ENCODE data around the gene PLEKHG4B.
A peak's percentile ranks its signal among the peaks of the same experiment; 100 is the strongest.

The PLEKHG4B gene

DNA sequence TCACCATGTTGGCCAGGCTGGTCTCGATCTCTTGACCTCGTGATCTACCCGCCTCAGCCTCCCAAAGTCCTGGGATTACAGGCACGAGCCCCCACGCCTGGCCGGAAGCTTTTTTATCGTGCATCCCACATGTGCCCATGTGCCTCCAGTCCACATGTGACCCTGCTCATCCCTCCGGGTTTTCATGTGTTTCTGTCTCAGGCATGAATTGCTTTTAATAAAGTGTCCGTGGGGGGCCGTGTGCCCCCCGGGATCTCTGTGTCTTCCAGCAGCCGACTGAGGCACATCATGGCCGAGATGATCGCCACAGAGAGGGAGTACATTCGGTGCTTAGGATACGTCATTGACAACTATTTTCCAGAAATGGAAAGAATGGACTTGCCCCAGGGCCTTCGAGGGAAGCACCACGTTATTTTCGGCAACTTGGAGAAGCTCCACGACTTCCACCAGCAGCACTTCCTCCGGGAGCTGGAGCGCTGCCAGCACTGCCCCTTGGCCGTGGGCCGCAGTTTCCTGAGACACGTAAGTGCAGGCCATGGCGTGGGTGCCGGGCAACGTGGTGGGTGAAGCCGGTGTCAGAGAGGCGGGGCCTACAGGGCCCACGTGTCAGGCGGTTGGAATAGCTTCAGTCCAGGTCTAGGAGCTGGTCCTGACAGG is 77.2 kb downstream of the PLEKHG4B start:
- no peak for DNase-seq (ENCODE audit: low spot score)

GRCh38 chr5:169728-170094 is 77.7 kb downstream of the PLEKHG4B start:
- DNase-seq (ENCODE audit: low spot score), result no peak

DNA sequence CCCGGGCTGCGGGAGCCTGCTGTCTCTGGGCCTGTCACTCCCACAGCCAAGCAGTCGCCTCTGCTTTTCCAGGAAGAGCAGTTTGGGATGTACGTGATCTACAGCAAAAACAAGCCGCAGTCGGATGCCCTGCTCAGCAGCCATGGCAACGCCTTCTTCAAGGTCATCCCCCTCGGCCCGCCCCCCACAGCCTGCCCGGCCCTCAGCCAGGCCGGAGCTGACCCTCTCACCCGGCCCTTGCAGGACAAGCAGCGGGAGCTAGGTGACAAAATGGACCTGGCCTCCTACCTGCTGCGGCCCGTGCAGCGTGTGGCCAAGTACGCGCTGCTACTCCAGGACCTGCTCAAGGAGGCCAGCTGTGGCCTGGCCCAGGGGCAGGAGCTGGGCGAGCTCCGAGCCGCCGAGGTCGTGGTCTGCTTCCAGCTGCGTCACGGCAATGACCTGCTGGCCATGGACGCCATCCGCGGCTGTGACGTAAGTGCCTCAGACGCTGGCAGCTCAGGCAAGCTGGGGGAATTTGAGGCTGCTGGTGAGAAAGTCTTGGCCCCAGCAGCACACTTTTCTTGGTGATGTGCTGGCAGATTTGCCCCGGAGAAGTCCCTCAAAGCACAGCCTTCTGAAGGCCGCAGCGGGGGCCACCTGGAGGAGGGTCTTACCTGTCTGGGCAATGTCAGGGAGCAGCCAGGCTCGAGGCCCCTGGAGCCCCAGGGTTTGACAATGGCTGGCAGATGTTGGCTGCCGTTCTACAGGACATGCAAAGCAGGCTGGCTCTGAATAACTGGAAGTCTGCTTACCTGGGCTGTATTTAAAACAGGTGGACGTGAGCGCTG is 79.2 kb downstream of the PLEKHG4B start:
- DNase-seq (ENCODE audit: low spot score), result no peak

GRCh38 chr5:171801-172331 is 79.9 kb downstream of the PLEKHG4B start:
- no peak for DNase-seq (ENCODE audit: low spot score)

DNA sequence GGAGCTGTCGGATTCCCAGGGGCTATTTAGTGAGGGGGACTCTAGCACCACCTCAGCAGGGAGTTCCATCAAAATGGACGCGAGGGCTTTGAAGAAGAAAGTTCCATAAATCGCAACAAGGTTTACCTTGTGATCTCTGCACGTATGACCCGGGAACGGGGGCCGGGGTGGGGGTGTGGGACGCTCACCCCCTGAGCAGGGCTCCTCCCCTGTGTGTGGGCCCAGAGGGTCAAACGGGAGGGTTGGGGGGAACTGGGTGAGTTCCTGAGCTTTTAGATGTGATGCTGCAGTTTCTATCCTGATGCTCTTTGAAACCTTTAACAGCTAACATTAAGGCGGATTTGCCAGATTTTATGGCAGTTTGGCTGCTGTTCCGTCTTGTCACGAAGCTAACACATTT is 80.5 kb downstream of the PLEKHG4B start:
- DNase-seq (ENCODE audit: low spot score), result no peak

DNA sequence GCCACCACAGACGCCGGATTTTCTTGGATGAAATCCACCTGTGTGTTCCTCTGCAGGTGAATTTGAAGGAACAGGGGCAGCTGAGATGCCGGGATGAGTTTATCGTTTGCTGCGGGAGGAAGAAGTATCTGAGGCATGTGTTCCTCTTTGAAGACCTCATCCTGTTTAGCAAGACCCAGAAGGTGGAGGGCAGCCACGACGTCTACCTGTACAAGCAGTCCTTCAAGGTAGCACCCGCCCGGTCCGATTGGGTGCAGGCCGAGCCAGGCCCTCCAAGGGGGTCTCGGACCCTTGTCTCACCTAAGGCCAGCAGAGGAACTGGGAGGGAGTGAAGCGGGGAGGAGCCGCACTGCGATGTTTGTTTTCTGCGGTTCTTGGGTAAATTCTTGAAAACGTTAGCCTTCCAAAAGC is 80.9 kb downstream of the PLEKHG4B start:
- DNase-seq (ENCODE audit: low spot score), result no peak

GRCh38 chr5:173392-174290 is 81.7 kb downstream of the PLEKHG4B start:
- no peak for DNase-seq (ENCODE audit: low spot score)

DNA sequence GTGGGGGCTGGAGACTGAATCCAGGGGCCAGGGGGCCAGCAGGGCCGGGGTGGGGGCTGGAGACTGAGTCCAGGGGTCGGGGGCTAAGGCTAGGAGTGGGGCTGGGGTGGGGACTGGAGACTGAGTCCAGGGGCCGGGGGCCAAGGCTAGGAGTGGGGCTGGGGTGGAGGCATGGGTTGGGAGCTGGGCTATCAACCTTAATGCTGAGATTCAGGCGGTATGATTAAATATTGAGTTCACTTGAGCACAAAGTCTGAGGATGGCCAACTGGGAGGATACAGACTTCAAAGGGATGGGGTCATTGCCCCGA is 82.3 kb downstream of the PLEKHG4B start:
- DNase-seq (ENCODE audit: low spot score), result no peak

DNA sequence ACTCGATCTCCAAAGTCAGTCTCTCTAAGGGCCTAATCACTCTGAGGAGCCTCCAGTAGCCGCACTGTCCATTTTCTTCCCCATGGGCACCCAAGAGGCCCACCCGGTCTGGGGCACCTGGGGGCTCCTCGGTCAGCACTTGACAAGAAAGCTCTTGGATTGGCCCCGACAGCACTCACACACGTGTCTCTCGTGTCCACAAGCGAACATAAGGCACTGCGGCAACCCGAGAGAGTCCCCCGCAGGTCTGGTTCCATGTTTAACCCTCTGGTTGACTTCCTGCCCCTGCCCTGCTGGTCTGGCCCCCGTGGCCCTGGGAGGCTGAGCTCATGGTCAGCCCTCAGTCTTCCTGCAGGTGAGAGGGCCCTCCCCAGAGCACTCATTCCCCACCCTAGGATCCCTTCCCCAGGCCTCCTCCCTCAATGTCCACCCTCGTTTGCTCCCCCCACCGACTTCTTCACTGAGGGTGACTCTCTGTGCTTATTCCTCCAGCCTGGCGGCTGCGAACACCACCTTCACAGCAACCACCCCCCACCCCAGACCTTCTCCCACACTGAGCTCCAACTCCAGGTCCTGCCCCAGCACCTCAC is 83.0 kb downstream of the PLEKHG4B start:
- no peak for DNase-seq (ENCODE audit: low spot score)

GRCh38 chr5:176296-176823 is 84.4 kb downstream of the PLEKHG4B start:
- DNase-seq (ENCODE audit: low spot score), result no peak

DNA sequence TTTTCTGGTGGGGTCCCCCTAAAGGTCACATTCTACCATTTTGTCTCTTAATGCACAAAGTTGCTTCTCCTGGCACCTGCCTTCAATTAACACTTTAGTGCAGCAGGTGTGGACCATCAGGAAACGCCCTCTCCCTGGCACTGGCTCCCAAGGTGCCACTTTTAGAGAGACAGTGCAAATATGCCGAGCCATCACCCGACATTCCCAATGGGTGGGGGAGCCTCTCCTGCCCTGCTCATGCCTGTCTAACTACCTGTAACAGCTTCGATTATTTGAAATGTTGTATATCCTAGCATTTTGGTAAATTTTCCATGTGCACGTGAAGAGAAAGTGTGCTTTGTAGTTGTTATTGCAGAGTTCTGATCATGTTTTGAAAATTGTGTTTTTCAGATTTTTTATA is 86.1 kb downstream of the PLEKHG4B start:
- DNase-seq (ENCODE audit: low spot score), result no peak

GRCh38 chr5:179401-179800 is 87.4 kb downstream of the PLEKHG4B start:
- no peak for DNase-seq (ENCODE audit: low spot score)

DNA sequence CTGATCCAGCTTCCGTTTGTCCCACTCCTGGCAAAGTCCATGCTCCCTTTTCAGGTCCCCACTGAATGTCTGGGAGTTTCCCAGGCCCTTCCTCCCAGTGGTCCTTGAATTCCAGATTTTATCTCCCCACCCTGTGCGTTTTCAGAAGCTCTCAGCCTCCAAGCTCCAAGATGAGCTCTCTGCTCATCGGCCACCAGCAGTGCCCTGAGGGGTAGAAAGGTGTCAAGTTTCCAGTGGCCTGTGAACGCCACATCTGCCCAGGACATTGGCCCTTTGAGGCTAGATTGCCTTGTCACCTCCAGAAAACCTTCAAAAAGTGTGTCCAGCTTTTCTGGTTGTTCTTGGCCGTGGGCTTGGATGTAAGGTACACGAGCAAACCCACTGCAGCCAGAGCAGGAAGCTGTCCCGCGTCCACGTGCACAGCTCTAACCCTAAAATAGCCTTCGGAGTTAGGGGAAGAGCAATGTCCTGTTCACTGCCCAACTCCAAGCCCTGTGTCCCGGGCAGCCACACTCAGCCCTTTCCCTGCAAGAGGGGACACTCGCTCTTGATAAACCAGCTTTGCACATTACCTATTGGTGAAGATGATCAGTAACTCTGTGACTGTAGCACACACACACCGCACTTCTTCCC is 88.4 kb downstream of the PLEKHG4B start:
- no peak for DNase-seq (ENCODE audit: low spot score)

- DNase-seq (ENCODE audit: low spot score), result no peak
These were observed 89.2 kb downstream of the PLEKHG4B start for GRCh38 chr5:181160-181559.

- DNase-seq (ENCODE audit: low spot score), result no peak
These were observed 89.6 kb downstream of the PLEKHG4B start for GRCh38 chr5:181566-181965.

DNA sequence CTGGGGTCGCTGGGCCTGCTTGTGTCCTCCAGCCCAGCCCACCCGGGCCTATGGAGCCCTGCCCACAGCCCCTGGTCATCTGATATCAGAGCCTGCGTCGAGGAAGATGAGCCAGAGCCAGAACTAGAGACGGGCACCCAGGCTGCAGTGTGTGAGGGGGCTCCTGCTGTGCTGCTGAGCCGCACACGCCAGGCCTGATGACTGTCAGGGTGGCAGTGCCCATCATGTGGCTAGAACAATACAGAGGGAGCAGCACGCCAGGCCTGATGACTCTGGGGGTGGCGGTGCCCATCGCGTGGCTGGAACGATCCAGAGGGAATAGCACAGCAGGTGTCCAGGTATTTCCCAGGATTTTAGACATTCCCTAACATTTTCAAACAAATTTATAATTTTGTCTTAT is 90.2 kb downstream of the PLEKHG4B start:
- DNase-seq (ENCODE audit: low spot score), result no peak

GRCh38 chr5:184471-184870 is 92.5 kb downstream of the PLEKHG4B start:
- DNase-seq (ENCODE audit: low spot score), result no peak

DNA sequence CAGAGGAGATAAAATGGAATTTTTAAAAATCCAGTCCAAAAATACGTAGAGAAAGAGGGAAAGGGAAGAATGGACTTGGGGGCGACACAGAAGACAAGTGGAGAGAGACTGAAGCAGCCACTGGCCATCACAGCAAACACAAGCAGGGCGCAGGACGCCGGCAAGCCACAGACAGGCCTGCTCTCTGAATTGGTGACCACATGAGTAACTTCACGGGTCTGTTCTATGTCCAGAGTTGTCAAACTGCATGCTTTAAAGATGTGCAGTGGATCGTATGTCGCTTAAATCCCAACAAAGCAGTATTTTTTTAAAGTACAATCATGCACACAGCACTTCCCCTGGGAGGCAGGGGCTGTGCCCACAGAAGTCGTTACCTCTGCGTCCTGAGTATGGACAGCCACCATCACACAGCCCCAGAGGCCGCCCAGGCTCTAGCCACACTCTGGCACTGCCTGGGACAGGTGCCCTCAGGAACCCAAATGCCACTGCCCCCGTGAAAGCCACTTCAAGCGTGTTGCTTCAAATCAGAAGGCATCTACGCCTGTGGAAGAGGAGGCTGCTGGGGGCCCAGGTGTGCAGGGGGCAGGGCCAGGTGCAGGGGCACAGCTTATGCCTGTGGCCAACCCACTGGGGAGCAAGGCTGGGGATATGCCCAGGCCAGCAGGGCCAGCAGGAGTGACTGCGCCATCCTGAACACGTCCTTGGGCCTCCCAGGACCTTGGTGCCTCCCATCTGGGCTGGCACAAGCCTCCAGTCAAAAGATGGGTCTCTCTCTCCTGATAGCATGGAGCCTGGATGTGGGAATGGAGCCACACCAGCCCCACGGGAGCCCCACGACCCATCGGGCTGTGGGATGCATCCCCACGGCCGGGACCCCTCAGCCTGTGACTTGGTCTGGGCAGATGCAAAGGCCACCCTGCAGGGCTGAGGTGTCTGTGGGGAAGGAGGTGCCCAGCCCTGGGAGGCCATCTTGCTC is 93.4 kb downstream of the PLEKHG4B start:
- DNase-seq (ENCODE audit: low spot score), result peak; percentile 43

- DNase-seq (ENCODE audit: low spot score), result no peak
These were observed 94.4 kb downstream of the PLEKHG4B start for GRCh38 chr5:186091-187041.
